GM19035 (cell line): Measurements from ENCODE around the gene CGRRF1.

Experiments used
- ATAC-seq: cut with Tn5 transposase; IDR thresholded peaks from one replicate; pipeline ENCODE4 v1.9.1; 2021; ENCODE audit not compliant: unreplicated experiment

The CGRRF1 gene

DNA sequence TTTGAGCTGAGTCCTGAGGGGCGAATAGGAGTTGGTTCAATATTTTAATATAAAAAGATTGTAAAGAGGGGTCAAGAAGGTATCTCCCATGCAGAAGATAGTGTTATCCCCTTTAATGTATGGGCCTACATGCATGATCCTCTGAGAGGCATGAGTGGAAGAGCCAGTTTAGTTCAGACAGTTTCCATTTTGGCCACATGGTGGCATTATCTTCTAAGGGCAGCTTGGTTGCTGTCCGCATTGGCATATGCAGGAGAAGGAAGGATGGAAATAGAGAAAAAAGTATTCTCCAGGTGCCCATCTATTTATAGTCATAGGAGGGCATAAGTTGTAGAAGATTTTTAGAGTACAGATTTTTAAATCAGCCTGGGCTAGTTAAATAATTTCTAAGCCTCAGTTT lies 62.6 kb downstream of the CGRRF1 start:
- ATAC-seq = no peak

DNA sequence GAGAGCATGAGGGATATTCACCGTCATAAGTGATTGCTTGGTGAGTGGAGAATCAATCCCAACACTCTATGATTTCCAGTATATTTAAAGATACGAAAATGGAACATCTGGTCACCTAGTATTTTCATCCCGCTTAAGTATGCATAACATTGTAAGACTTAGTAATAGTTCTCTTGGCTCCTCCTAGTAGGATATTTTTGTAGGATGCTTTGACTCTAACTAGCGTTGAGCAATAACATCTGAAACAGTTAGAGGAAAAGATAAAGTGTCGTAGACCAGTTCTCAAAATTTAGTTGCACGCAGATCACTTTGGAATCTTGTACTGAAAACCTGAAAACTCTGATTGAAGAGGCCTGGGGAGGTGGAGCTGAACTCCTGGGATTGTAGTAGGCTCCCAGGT lies 64.8 kb downstream of the CGRRF1 start:
- no peak for ATAC-seq

GRCh38 chr14:54577494-54577893 lies 67.8 kb downstream of the CGRRF1 start:
- no peak for ATAC-seq

DNA sequence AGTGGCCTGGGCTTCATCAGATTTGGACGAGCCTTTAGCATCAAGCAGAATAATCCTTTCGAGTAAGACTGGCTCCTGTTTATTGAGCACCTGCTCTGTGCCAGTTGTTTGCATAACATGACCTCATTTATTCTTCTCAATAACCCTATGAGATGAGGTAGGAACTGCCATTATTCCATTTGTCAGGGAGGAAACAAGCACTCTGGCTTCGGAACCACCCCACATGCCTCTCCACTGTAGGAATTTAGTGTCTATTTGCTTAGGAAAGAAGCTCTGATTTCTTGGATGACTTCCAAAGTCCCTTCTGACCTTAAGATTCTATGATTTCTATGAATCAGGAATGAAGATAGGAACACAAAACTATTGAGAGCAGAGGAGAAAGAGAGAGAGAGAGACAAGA lies 68.3 kb downstream of the CGRRF1 start:
- ATAC-seq = no peak

DNA sequence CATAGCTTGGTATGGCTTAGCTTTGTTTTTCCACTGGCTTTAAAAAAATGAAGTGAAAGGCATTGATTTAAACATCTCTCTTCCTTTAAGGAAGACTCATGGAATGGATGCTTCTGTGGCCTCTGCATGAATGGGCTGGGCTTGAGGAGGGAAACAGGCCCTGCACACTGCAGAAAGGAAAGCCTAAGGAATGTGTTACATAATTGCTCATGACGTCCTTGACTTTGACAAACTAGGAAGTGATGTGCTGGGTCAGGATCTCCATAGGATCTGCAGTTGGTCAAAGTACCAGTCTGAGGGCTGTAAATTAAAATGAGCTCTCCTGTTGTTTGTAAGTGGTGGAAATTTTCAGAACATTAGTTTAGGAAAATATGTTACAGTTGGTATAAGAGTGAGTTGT lies 69.9 kb downstream of the CGRRF1 start:
- no peak for ATAC-seq

- no peak for ATAC-seq
Measured at GRCh38 chr14:54580933-54581332, 71.2 kb downstream of the CGRRF1 start.

DNA sequence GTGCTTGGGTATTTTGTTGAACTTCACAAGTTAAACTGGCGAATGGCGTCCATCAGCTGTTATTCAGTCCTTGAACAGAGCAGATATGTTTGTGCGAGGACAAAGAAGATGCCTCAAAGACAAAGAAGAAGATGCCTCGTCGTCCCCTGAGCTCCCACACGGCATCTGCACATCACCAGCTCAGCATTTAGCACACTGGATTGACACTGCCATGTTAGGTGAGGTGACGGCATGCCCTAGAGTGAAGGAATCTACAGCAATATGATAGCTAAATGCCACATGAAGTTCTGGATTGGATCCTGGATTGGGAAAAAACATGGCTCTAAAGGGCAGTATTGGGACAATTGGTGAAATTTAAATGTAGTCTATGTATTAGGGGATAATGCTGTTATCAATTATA lies 72.6 kb downstream of the CGRRF1 start:
- no peak for ATAC-seq

DNA sequence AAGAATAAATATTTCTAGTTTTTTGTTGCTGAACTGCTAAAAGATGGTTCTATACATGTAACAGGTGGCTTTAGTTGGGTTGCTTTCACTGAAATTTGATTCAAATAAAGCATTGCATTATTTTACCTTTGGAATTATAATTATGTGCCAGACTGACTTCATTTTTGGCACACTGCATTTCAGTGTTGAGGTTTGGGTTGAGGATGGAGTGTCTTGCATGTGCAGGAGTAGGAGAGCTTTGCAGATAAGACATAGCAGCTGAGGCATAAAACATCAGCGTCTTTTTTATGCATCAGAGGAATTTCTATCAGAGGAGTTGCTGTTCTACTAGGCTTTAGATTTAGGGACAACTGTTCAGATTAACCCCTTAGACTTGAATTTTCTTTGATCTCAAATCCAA lies 74.4 kb downstream of the CGRRF1 start:
- no peak for ATAC-seq

GRCh38 chr14:54585214-54585613 lies 75.5 kb downstream of the CGRRF1 start:
- ATAC-seq = no peak
